ENCODE data around the gene DCTD. TPM values are rescaled to one million over a fixed set of nuclear protein-coding genes. Genes with fewer than 3 reads are reported as not detected.

DCTD gene
- total RNA-seq, 2 donors from 2014 or later: 27.0 to 39.7 TPM

- DNase-seq: no peak
- intact Hi-C loops (cut with DNase I): no loop called here
Observed at GRCh38 chr4:182845618-182846017, 71.6 kb downstream of the DCTD start.

GRCh38 chr4:182843808-182844325 lies 73.3 kb downstream of the DCTD start:
- Histone ChIP-seq H3K27ac (no peak overlapping the region), H3K36me3 (replicated peaks in 1 of 2; ENCODE audit: insufficient read depth in 1 of 2, low read depth in 2 of 2) (no peaks in the 10 kb centered on the region), H3K9me3 (no peaks in the 10 kb centered on the region), H3K4me1 (no peaks in the 10 kb centered on the region), H3K4me3 (no peak overlapping the region), H3K27me3 (no peaks in the 10 kb centered on the region)
- intact Hi-C loops (cut with DNase I): no loop called here
- no peak for ATAC-seq
- TF ChIP-seq CTCF (IDR thresholded peaks at IDR 0.05) (no peak), POLR2A (IDR thresholded peaks at IDR 0.05) (no peak)
- DNase-seq: no peak
- WGBS, 2 donors: 81 to 85% methylated on average over 8 to 9 of the region's 9 CpGs

More at GRCh38 chr4:182845618-182846017, 71.6 kb downstream of the DCTD start:
- 79 to 87% methylated on average over 5 to 6 of the region's 6 CpGs for WGBS, 2 donors
- Histone ChIP-seq H3K4me3 (no peak overlapping the region), H3K9me3 (no peaks in the 10 kb centered on the region), H3K27ac (no peak overlapping the region), H3K27me3 (no peaks in the 10 kb centered on the region), H3K36me3 (replicated peaks in 1 of 2; ENCODE audit: insufficient read depth in 1 of 2, low read depth in 2 of 2) (no peaks in the 10 kb centered on the region), H3K4me1 (no peaks in the 10 kb centered on the region)
- TF ChIP-seq CTCF (IDR thresholded peaks at IDR 0.05): no peak
- TF ChIP-seq POLR2A (IDR thresholded peaks at IDR 0.05): no peak
- no peak for ATAC-seq

GRCh38 chr4:182842759-182843390 lies 74.3 kb downstream of the DCTD start:
- no peaks in the 10 kb centered on the region for H3K36me3 ChIP-seq (replicated peaks in 1 of 2; ENCODE audit: insufficient read depth in 1 of 2, low read depth in 2 of 2)
- no peak overlapping the region for H3K4me3 ChIP-seq
- no peak overlapping the region for H3K27ac ChIP-seq
- no peak for DNase-seq
- intact Hi-C loops (cut with DNase I): no loop called here
- H3K9me3 ChIP-seq: no peaks in the 10 kb centered on the region
- no peaks in the 10 kb centered on the region for H3K4me1 ChIP-seq
- WGBS, 2 donors: 33 to 41% methylated on average over 17 of the region's 17 CpGs
- no peaks in the 10 kb centered on the region for H3K27me3 ChIP-seq
- TF ChIP-seq POLR2A (IDR thresholded peaks at IDR 0.05): no peak
- TF ChIP-seq CTCF (IDR thresholded peaks at IDR 0.05): no peak
- ATAC-seq: no peak

- no peak overlapping the region for H3K4me3 ChIP-seq
- H3K27ac ChIP-seq: no peak overlapping the region
- 50 to 55% methylated on average over 11 of the region's 11 CpGs for WGBS, 2 donors
- no peak for DNase-seq
- H3K27me3 ChIP-seq: no peaks in the 10 kb centered on the region
- no peaks in the 10 kb centered on the region for H3K4me1 ChIP-seq
- intact Hi-C loops (cut with DNase I): no loop called here
- no peaks in the 10 kb centered on the region for H3K9me3 ChIP-seq
- ATAC-seq: no peak
- no peak for TF ChIP-seq CTCF (IDR thresholded peaks at IDR 0.05)
- no peak for TF ChIP-seq POLR2A (IDR thresholded peaks at IDR 0.05)
- no peaks in the 10 kb centered on the region for H3K36me3 ChIP-seq (replicated peaks in 1 of 2; ENCODE audit: insufficient read depth in 1 of 2, low read depth in 2 of 2)
Observed at GRCh38 chr4:182842104-182842600, 75.0 kb downstream of the DCTD start.

DNA sequence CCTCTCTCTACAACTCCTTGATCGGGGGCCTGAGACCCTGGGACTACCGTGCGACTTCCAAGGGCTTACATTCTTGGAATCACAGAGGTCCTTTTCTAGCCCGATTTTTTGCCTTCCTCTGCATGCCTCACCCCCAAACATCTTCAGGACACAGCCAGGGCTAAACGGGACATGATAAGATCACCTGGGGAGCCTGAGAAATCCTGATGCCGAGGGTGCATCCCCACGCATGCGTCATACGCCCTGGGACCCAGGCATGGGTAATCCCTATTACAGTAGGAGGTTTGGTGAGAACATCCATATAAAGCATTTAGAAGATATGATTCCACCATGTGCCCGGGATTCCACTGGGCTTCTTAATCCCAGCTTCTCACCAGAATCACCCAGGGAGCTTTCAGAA lies 77.1 kb downstream of the DCTD start:
- DNase-seq (no peak), ATAC-seq (no peak)
- TF ChIP-seq POLR2A (IDR thresholded peaks at IDR 0.05): no peak
- TF ChIP-seq CTCF (IDR thresholded peaks at IDR 0.05): no peak
- Histone ChIP-seq H3K27ac (no peak overlapping the region), H3K36me3 (replicated peaks in 1 of 2; ENCODE audit: insufficient read depth in 1 of 2, low read depth in 2 of 2) (no peaks in the 10 kb centered on the region), H3K4me1 (no peaks in the 10 kb centered on the region), H3K9me3 (no peaks in the 10 kb centered on the region), H3K27me3 (no peaks in the 10 kb centered on the region), H3K4me3 (no peak overlapping the region)
- WGBS, 2 donors: 77 to 79% methylated on average over 10 of the region's 10 CpGs
- intact Hi-C loops (cut with DNase I): no loop called here

Data from body of pancreas (tissue), 4 donors.